Tibial nerve (tissue), 4 donors: Measurements from ENCODE around the gene KATNBL1. TPM values are rescaled to one million over a fixed set of nuclear protein-coding genes. Genes with fewer than 3 reads are reported as not detected.

Source experiments
- DNase-seq, 2 donors: peaks; one replicate each; pipeline ENCODE4 v3.0.0-alpha.2; 2019; ENCODE audit warnings: low spot score in 2 of 2
- H3K27ac ChIP-seq, 4 donors: fragments of 200-600 bp; sonication (generic) in 3 of 4; one replicate each; pipeline ENCODE4 v1.5.1; 2017 to 2019; ENCODE audit warnings: mild to moderate bottlenecking in 1 of 4
- H3K27me3 ChIP-seq, 2 donors: fragments of 200-600 bp; sonication (generic) in 1 of 2; one replicate each; pipeline versions ENCODE4 v1.5.1 to v1.6.0; 2017 to 2019
- H3K36me3 ChIP-seq, 3 donors: fragments of 200-600 bp; sonication (generic); one replicate each; pipeline ENCODE4 v1.5.1; 2018 to 2019
- H3K4me1 ChIP-seq, 4 donors: fragments of 200-600 bp; sonication (generic) in 3 of 4; one replicate each; pipeline ENCODE4 v1.5.1; 2017 to 2019
- H3K4me3 ChIP-seq, 4 donors: fragments of 200-600 bp; sonication (generic) in 3 of 4; one replicate each; pipeline ENCODE4 v1.5.1; 2017 to 2019; ENCODE audit warnings: mild to moderate bottlenecking in 1 of 4, moderate library complexity in 1 of 4
- H3K9me3 ChIP-seq, 4 donors: fragments of 200-600 bp; sonication (generic) in 3 of 4; one replicate each; pipeline ENCODE4 v1.5.1; 2017 to 2019
- CTCF ChIP-seq, 5 experiments: fragments of 200-600 bp in 3 of 5; fragments of 450-650 bp in 2 of 5; sonication (generic) in 3 of 5; IDR thresholded peaks; one replicate each; pipeline ENCODE4 v1.5.1; 2016 to 2019; ENCODE audit warnings: antibody characterized with exemption in 5 of 5, mild to moderate bottlenecking in 3 of 5, moderate library complexity in 2 of 5
- EP300 ChIP-seq, 2 donors: sonication (generic); formaldehyde crosslinking; IDR thresholded peaks; one replicate each; pipeline ENCODE4 v1.6.1; 2017; ENCODE audit warnings: antibody characterized with exemption in 2 of 2, mild to moderate bottlenecking in 1 of 2
- POLR2A ChIP-seq, 2 donors: fragments of 450-650 bp; IDR thresholded peaks; one replicate each; pipeline ENCODE4 v1.6.1; 2017; ENCODE audit warnings: antibody characterized with exemption in 2 of 2, mild to moderate bottlenecking in 2 of 2, moderate library complexity in 2 of 2
- WGBS, 2 donors: methylation state at CpG; one replicate each; pipeline ENCODE4 v1.1.5; 2018; 5-methylcytosine and 5-hydroxymethylcytosine counted together
- total RNA-seq, 4 donors: library from RNA; depleted of rRNA; stranded (reverse); fragments of >200 nt; gene quantifications; one replicate each; pipeline ENCODE4 v1.1.0, GENCODE V29; 2016

The KATNBL1 gene
- total RNA-seq, 4 donors from 2014 or later, result 81.4 to 104 (median 87.8) TPM

- no peaks in the 10 kb centered on the region for H3K9me3 ChIP-seq
- WGBS, 2 donors, result 92 to 99% methylated on average over 1 of the region's 1 CpG
- H3K36me3 ChIP-seq, result peaks cover 0 to 9% (median 0%) of the 10 kb centered on the region in 3 donors
- H3K27me3 ChIP-seq, result no peaks in the 10 kb centered on the region
- no peak overlapping the region for H3K27ac ChIP-seq
- TF ChIP-seq POLR2A (IDR thresholded peaks at IDR 0.05) (no peak), EP300 (IDR thresholded peaks at IDR 0.05) (no peak), CTCF (IDR thresholded peaks at IDR 0.05) (no peak)
- DNase-seq, result no peak
- no peaks in the 10 kb centered on the region for H3K4me1 ChIP-seq
- H3K4me3 ChIP-seq, result no peak overlapping the region
Observed at GRCh38 chr15:34133511-34133910, 76.4 kb downstream of the KATNBL1 start.

GRCh38 chr15:34132881-34133280 is 77.0 kb downstream of the KATNBL1 start:
- H3K9me3 ChIP-seq, result no peaks in the 10 kb centered on the region
- DNase-seq, result no peak
- 89 to 91% methylated on average over 1 of the region's 1 CpG for WGBS, 2 donors
- no peak overlapping the region for H3K4me3 ChIP-seq
- H3K27ac ChIP-seq, result no peak overlapping the region
- no peak for TF ChIP-seq POLR2A (IDR thresholded peaks at IDR 0.05)
- TF ChIP-seq CTCF (IDR thresholded peaks at IDR 0.05), result no peak
- TF ChIP-seq EP300 (IDR thresholded peaks at IDR 0.05), result no peak
- H3K27me3 ChIP-seq, result no peaks in the 10 kb centered on the region
- H3K4me1 ChIP-seq, result no peaks in the 10 kb centered on the region
- H3K36me3 ChIP-seq, result peaks cover 0 to 3% (median 0%) of the 10 kb centered on the region in 3 donors

GRCh38 chr15:34128898-34129297 is 81.0 kb downstream of the KATNBL1 start:
- 46 to 48% methylated on average over 2 of the region's 2 CpGs for WGBS, 2 donors
- H3K27ac ChIP-seq, result no peak overlapping the region
- no peaks in the 10 kb centered on the region for H3K36me3 ChIP-seq
- no peaks in the 10 kb centered on the region for H3K9me3 ChIP-seq
- DNase-seq, result no peak
- no peaks in the 10 kb centered on the region for H3K4me1 ChIP-seq
- no peak for TF ChIP-seq CTCF (IDR thresholded peaks at IDR 0.05)
- TF ChIP-seq POLR2A (IDR thresholded peaks at IDR 0.05), result no peak
- no peak for TF ChIP-seq EP300 (IDR thresholded peaks at IDR 0.05)
- no peak overlapping the region for H3K4me3 ChIP-seq
- no peaks in the 10 kb centered on the region for H3K27me3 ChIP-seq

GRCh38 chr15:34126522-34126921 is 83.4 kb downstream of the KATNBL1 start:
- no peak for TF ChIP-seq EP300 (IDR thresholded peaks at IDR 0.05)
- TF ChIP-seq POLR2A (IDR thresholded peaks at IDR 0.05), result no peak
- TF ChIP-seq CTCF (IDR thresholded peaks at IDR 0.05), result no peak
- H3K9me3 ChIP-seq, result no peaks in the 10 kb centered on the region
- no peaks in the 10 kb centered on the region for H3K27me3 ChIP-seq
- no peaks in the 10 kb centered on the region for H3K36me3 ChIP-seq
- no peak for DNase-seq
- H3K4me1 ChIP-seq, result no peaks in the 10 kb centered on the region
- H3K27ac ChIP-seq, result no peak overlapping the region
- H3K4me3 ChIP-seq, result no peak overlapping the region

GRCh38 chr15:34125945-34126344 is 84.0 kb downstream of the KATNBL1 start:
- H3K36me3 ChIP-seq, result no peaks in the 10 kb centered on the region
- 27 to 36% methylated on average over 1 of the region's 1 CpG for WGBS, 2 donors
- TF ChIP-seq POLR2A (IDR thresholded peaks at IDR 0.05) (no peak), CTCF (IDR thresholded peaks at IDR 0.05) (no peak), EP300 (IDR thresholded peaks at IDR 0.05) (no peak)
- no peaks in the 10 kb centered on the region for H3K4me1 ChIP-seq
- H3K4me3 ChIP-seq, result no peak overlapping the region
- H3K27ac ChIP-seq, result no peak overlapping the region
- H3K27me3 ChIP-seq, result no peaks in the 10 kb centered on the region
- H3K9me3 ChIP-seq, result no peaks in the 10 kb centered on the region
- DNase-seq, result no peak
